B cell (primary cell): Measurements from ENCODE around the gene NUPR2. TPM values are rescaled to one million over a fixed set of nuclear protein-coding genes. Genes with fewer than 3 reads are reported as not detected.
"Not testable (repeated sequence)": the region's sequence is repeated elsewhere in the genome, so short reads cannot be mapped to it uniquely, and the experiment has no call there.

Experiments used
- ATAC-seq: fragments of 200-7000 bp; cut with Tn5 transposase; one replicate; pipeline ENCODE4 v1.10.0; 2021; ENCODE audit warnings: low read depth, mild to moderate bottlenecking, moderate number of reproducible peaks, moderate library complexity
- CTCF ChIA-PET: fragments of 350-600 bp; sonication (Branson Sonifier 250); formaldehyde crosslinking; loops from one replicate; lab custom pipeline; 2021; ENCODE audit warnings: antibody characterized with exemption, inconsistent platforms; lab: Charles Lee
- POLR2A ChIA-PET: fragments of 350-600 bp; sonication (Branson Sonifier 250); formaldehyde crosslinking; loops from one replicate; lab custom pipeline; 2021; ENCODE audit warnings: antibody characterized with exemption; lab: Charles Lee
- DNase-seq: peaks from one replicate; pipeline ENCODE4 v3.0.0; 2013
- H2AFZ ChIP-seq: 2 replicates; pipeline ENCODE4 v1.6.1; 2012; ENCODE audit warnings: mild to moderate bottlenecking, low read depth, low read length; ENCODE audit not compliant: insufficient read depth, poor library complexity, severe bottlenecking
- H3K27ac ChIP-seq, 2 donors: 1 replicate in 1 of 2; 2 replicates in 1 of 2; pipeline ENCODE4 v1.5.1; 2012 to 2013; ENCODE audit warnings: low read length in 2 of 2, mild to moderate bottlenecking in 2 of 2, moderate library complexity in 1 of 2
- H3K27me3 ChIP-seq, 4 experiments: fragments of 200-600 bp in 1 of 4; sonication (generic) in 1 of 4; replicated peaks in 1 of 4; 1 replicate in 2 of 4; 2 replicates in 2 of 4; pipeline versions ENCODE4 v1.6.1 to v1.7.0; 2013 to 2016; ENCODE audit warnings: low read length in 3 of 4, mild to moderate bottlenecking in 2 of 4, mixed read lengths in 1 of 4, moderate library complexity in 1 of 4; ENCODE audit not compliant: insufficient read depth in 4 of 4, control insufficient read depth in 3 of 4; ENCODE audit errors: control extremely low read depth in 1 of 4
- H3K36me3 ChIP-seq, 2 experiments: replicated peaks in 1 of 2; 1 replicate in 1 of 2; 2 replicates in 1 of 2; pipeline versions ENCODE4 v1.6.1 to v1.7.1; 2013; ENCODE audit warnings: low read length in 1 of 2; ENCODE audit not compliant: insufficient read depth in 2 of 2, control insufficient read depth in 1 of 2; ENCODE audit errors: control extremely low read depth in 1 of 2, extremely low read depth in 1 of 2
- H3K4me1 ChIP-seq, 2 donors: fragments of 200-600 bp in 1 of 2; sonication (generic) in 1 of 2; 1 replicate in 1 of 2; 2 replicates in 1 of 2; pipeline versions ENCODE4 v1.5.1 to v1.6.1; 2013 to 2017; ENCODE audit warnings: low read length in 2 of 2; ENCODE audit not compliant: control insufficient read depth in 2 of 2, insufficient read depth in 2 of 2
- H3K4me2 ChIP-seq: replicated peaks from 2 replicates; pipeline ENCODE3; 2012; ENCODE audit warnings: mild to moderate bottlenecking, low read depth, low read length; ENCODE audit not compliant: poor library complexity, severe bottlenecking
- H3K4me3 ChIP-seq, 5 experiments: fragments of 200-600 bp in 1 of 5; sonication (generic) in 1 of 5; 1 replicate in 3 of 5; 2 replicates in 2 of 5; pipeline versions ENCODE4 v1.5.1 to v1.7.0; 2011 to 2016; ENCODE audit warnings: low read length in 4 of 5, mild to moderate bottlenecking in 4 of 5, low read depth in 2 of 5, control low read depth in 1 of 5, moderate library complexity in 1 of 5; ENCODE audit not compliant: insufficient read depth in 1 of 5; ENCODE audit errors: control extremely low read depth in 1 of 5, extremely low read depth in 1 of 5
- H3K79me2 ChIP-seq: fragments of 200-600 bp; sonication (generic); one replicate; pipeline ENCODE4 v1.6.0; 2016; ENCODE audit warnings: low read length; ENCODE audit not compliant: control insufficient read depth, insufficient read depth
- H3K9ac ChIP-seq: fragments of 200-600 bp; sonication (generic); 2 replicates; pipeline ENCODE4 v1.6.1; 2017; ENCODE audit warnings: mild to moderate bottlenecking, low read length, moderate library complexity
- H3K9me3 ChIP-seq, 3 donors: one replicate each; pipeline versions ENCODE4 v1.6.1 to v1.7.1; 2013; ENCODE audit warnings: low read length in 2 of 3; ENCODE audit not compliant: control insufficient read depth in 2 of 3, insufficient read depth in 1 of 3; ENCODE audit errors: control extremely low read depth in 1 of 3
- H4K20me1 ChIP-seq: 2 replicates; pipeline ENCODE4 v1.6.0; 2012; ENCODE audit warnings: mild to moderate bottlenecking, low read length; ENCODE audit not compliant: insufficient read depth, control insufficient read depth, poor library complexity, severe bottlenecking
- H3K27ac Mint-ChIP-seq: one replicate; pipeline ENCODE4 v1.8.0; 2021; ENCODE audit warnings: mixed read lengths
- H3K27me3 Mint-ChIP-seq: one replicate; pipeline ENCODE4 v1.8.0; 2021; ENCODE audit warnings: mixed read lengths
- H3K4me1 Mint-ChIP-seq: one replicate; pipeline ENCODE4 v1.8.0; 2021; ENCODE audit warnings: mixed read lengths
- H3K4me3 Mint-ChIP-seq: one replicate; pipeline ENCODE4 v1.8.0; 2021; ENCODE audit warnings: mixed read lengths
- H3K9me3 Mint-ChIP-seq: one replicate; pipeline ENCODE4 v1.8.0; 2022; ENCODE audit warnings: mixed read lengths; ENCODE audit not compliant: insufficient read depth
- CTCF ChIP-seq: fragments of 200-600 bp; IDR thresholded peaks from one replicate; pipeline ENCODE4 v1.8.0; 2022; ENCODE audit warnings: antibody characterized with exemption, mild to moderate bottlenecking
- EZH2 ChIP-seq: IDR thresholded peaks from 2 replicates; pipeline ENCODE4 v1.6.1; 2012; ENCODE audit warnings: borderline replicate concordance, low read depth, mild to moderate bottlenecking, moderate library complexity, low read length; ENCODE audit not compliant: insufficient read depth, poor library complexity, severe bottlenecking
- WGBS: methylation state at CpG from one replicate; pipeline ENCODE4 v1.1.5; 2013; ENCODE audit warnings: missing lambda C conversion rate; ENCODE audit not compliant: insufficient coverage; 5-methylcytosine and 5-hydroxymethylcytosine counted together
- intact Hi-C: fragments of 100-400 bp; cut with micrococcal nuclease; formaldehyde crosslinking; loops from one replicate; pipeline ENCODE4 v1.10.0; 2022
- polyA plus RNA-seq: library from polyadenylated mRNA; depleted of rRNA; stranded (reverse); fragments of >200 nt; gene quantifications from 2 replicates; pipeline ENCODE4 v1.2.3, GENCODE V29; 2012
- total RNA-seq, 2 donors: library from RNA; stranded (reverse); fragments of 120-200 nt in 1 of 2; gene quantifications; 1 replicate in 1 of 2; 2 replicates in 1 of 2; pipeline versions ENCODE4 v1.2.3 to v1.2.4, GENCODE V29; 2013 to 2022

Gene NUPR2
- total and polyA plus RNA-seq, 2 donors (not counting 1 experiment from before 2014, with no cell fraction given): not detected

GRCh38 chr7:56097700-56098099, 18.5 kb downstream of the NUPR2 start:
- ChIA-PET CTCF (no interaction called here), POLR2A (interaction anchor here (0.7 kb wide), 1 partner anchor 955 kb away, joined by 3 read pairs; no protein-coding TSS in a partner anchor)
- Histone ChIP-seq H3K79me2 (no peaks in the 10 kb centered on the region), H3K27me3 (no peaks in the 10 kb centered on the region), H4K20me1 (no peaks in the 10 kb centered on the region), H3K36me3 (peaks cover 13 to 36% of the 10 kb centered on the region in 2 experiments), H3K4me1 (no peaks in the 10 kb centered on the region), H3K27ac (no peak overlapping the region), H3K9ac (no peak overlapping the region), H2AFZ (no peak overlapping the region), H3K4me2 (no peak overlapping the region), H3K9me3 (no peaks in the 10 kb centered on the region), H3K4me3 (no peak overlapping the region)
- intact Hi-C loops: no loop called here
- ATAC-seq: no peak
- Mint-ChIP-seq H3K4me3 (no peak overlapping the region), H3K27me3 (no peaks in the 10 kb centered on the region), H3K9me3 (no peaks in the 10 kb centered on the region), H3K27ac (no peak overlapping the region), H3K4me1 (no peaks in the 10 kb centered on the region)
- TF ChIP-seq CTCF (no peak), EZH2 (no peak)
- no peak for DNase-seq
- WGBS: 89% methylated on average over 3 of the region's 5 CpGs

- Mint-ChIP-seq H3K4me1 (no peaks in the 10 kb centered on the region), H3K27ac (no peak within 1 kb of the TSS), H3K4me3 (no peak within 1 kb of the TSS), H3K27me3 (no peaks in the 10 kb centered on the region), H3K9me3 (no peaks in the 10 kb centered on the region)
- CTCF ChIA-PET: no interaction called here
- POLR2A ChIA-PET: no interaction called here
- Histone ChIP-seq H2AFZ (no peak within 1 kb of the TSS), H3K4me3 (no peak within 1 kb of the TSS), H3K36me3 (peaks cover 0 to 3% of the 10 kb centered on the region in 2 experiments), H3K9ac (no peak within 1 kb of the TSS), H3K79me2 (no peaks in the 10 kb centered on the region), H3K27me3 (no peaks in the 10 kb centered on the region), H3K9me3 (no peaks in the 10 kb centered on the region), H4K20me1 (no peaks in the 10 kb centered on the region), H3K27ac (no peak within 1 kb of the TSS), H3K4me1 (no peaks in the 10 kb centered on the region), H3K4me2 (no peak within 1 kb of the TSS)
- TF ChIP-seq EZH2 (no peak), CTCF (no peak)
- 85% methylated on average over 14 of the region's 19 CpGs for WGBS
- intact Hi-C loops: no loop called here
- ATAC-seq (no peak), DNase-seq (no peak)
Measured at GRCh38 chr7:56092789-56093531, 23.3 kb downstream of the NUPR2 start, which contains the start of gene PHKG1. PHKG1 (minus strand) TSS chr7:56092952; CDS start chr7:56088941, 4,011 bp downstream.

GRCh38 chr7:56092388-56092787, 23.8 kb downstream of the NUPR2 start:
- H3K36me3 ChIP-seq, ATAC-seq, H3K27ac ChIP-seq, H3K79me2 ChIP-seq, CTCF ChIA-PET, H3K27ac Mint-ChIP-seq, H3K27me3 Mint-ChIP-seq, H3K4me1 Mint-ChIP-seq, H3K9ac ChIP-seq, H3K4me3 ChIP-seq, DNase-seq, POLR2A ChIA-PET, H4K20me1 ChIP-seq, H2AFZ ChIP-seq, H3K27me3 ChIP-seq, H3K4me1 ChIP-seq, H3K4me3 Mint-ChIP-seq, H3K9me3 ChIP-seq, H3K4me2 ChIP-seq, intact Hi-C loops, H3K9me3 Mint-ChIP-seq: not testable (repeated sequence)
- WGBS: 100% methylated on average over 3 of the region's 6 CpGs
